Colonic mucosa (tissue), 4 donors: ENCODE results near the gene USP49. TPM values are rescaled to one million over a fixed set of nuclear protein-coding genes. Genes with fewer than 3 reads are reported as not detected.
"Not testable (repeated sequence)": the region's sequence is repeated elsewhere in the genome, so short reads cannot be mapped to it uniquely, and the experiment has no call there.

Experiments
- DNase-seq: peaks from one replicate; pipeline ENCODE4 v3.0.0-alpha.2; 2020
- H3K27ac ChIP-seq: fragments of 200-600 bp; one replicate; pipeline ENCODE4 v1.8.0; 2021
- H3K27me3 ChIP-seq: fragments of 200-600 bp; one replicate; pipeline ENCODE4 v1.8.0; 2021
- H3K36me3 ChIP-seq: fragments of 200-600 bp; one replicate; pipeline ENCODE4 v1.8.0; 2021
- H3K4me1 ChIP-seq: fragments of 200-600 bp; one replicate; pipeline ENCODE4 v1.8.0; 2021; ENCODE audit warnings: mild to moderate bottlenecking
- H3K4me3 ChIP-seq: fragments of 200-600 bp; one replicate; pipeline ENCODE4 v1.8.0; 2021
- H3K9ac ChIP-seq, 2 donors: one replicate each; pipeline ENCODE4 v1.7.0; 2013; ENCODE audit warnings: control low read depth in 2 of 2, low read depth in 2 of 2, low read length in 2 of 2
- H3K9me3 ChIP-seq: fragments of 200-600 bp; one replicate; pipeline ENCODE4 v1.8.0; 2021
- CTCF ChIP-seq: fragments of 200-600 bp; IDR thresholded peaks from one replicate; pipeline ENCODE4 v1.8.0; 2022; ENCODE audit warnings: antibody characterized with exemption, mild to moderate bottlenecking
- intact Hi-C: fragments of 100-400 bp; cut with DNase I; formaldehyde crosslinking; loops from one replicate; pipeline ENCODE4 v1.14.1; 2022
- total RNA-seq, 2 donors: library from RNA; stranded (reverse); fragmentation: NEBNext Ultra II Directional in 1 of 2; extraction: Animal tissue kit (Norgen Biotek cat#: 25700) in 1 of 2; gene quantifications; one replicate each; pipeline ENCODE4 v1.2.1, GENCODE V29; 2021
- donor health status: healthy.
- donor health status: DM: no; HTN: no; CAD: no.
- donor health status: DM: no; HTN: no; CAD: no.

USP49 gene
- total RNA-seq, 2 donors from 2014 or later, result 1.7 to 2.9 TPM

GRCh38 chr6:41767112-41767833, 127.9 kb downstream of the USP49 start:
- DNase-seq, result peak; percentile 68
- Histone ChIP-seq H3K36me3 (no peaks in the 10 kb centered on the region), H3K4me1 (peaks cover 4% of the 10 kb centered on the region), H3K4me3 (no peak overlapping the region), H3K27ac (peak overlapping the region; percentile 17), H3K9ac (no peak overlapping the region), H3K9me3 (no peaks in the 10 kb centered on the region), H3K27me3 (no peaks in the 10 kb centered on the region)
- no peak for TF ChIP-seq CTCF
- intact Hi-C loops, result no loop called here

- H3K36me3 ChIP-seq, H3K9me3 ChIP-seq, H3K27ac ChIP-seq, H3K27me3 ChIP-seq, H3K9ac ChIP-seq, H3K4me1 ChIP-seq, H3K4me3 ChIP-seq, intact Hi-C loops, DNase-seq: not testable (repeated sequence)
Observed at GRCh38 chr6:41766043-41766664, 129.0 kb downstream of the USP49 start.

- no peak overlapping the region for H3K4me3 ChIP-seq
- intact Hi-C loops, result no loop called here
- H3K36me3 ChIP-seq, result no peaks in the 10 kb centered on the region
- H3K27me3 ChIP-seq, result no peaks in the 10 kb centered on the region
- no peaks in the 10 kb centered on the region for H3K4me1 ChIP-seq
- H3K27ac ChIP-seq, result no peak overlapping the region
- no peak for TF ChIP-seq CTCF
- no peak for DNase-seq
- no peaks in the 10 kb centered on the region for H3K9me3 ChIP-seq
- no peak overlapping the region for H3K9ac ChIP-seq
Observed at GRCh38 chr6:41763470-41763869, 131.7 kb downstream of the USP49 start.

- DNase-seq, result no peak
- intact Hi-C loops, result no loop called here
- H3K27ac ChIP-seq, result no peak overlapping the region
- no peaks in the 10 kb centered on the region for H3K27me3 ChIP-seq
- TF ChIP-seq CTCF, result no peak
- no peaks in the 10 kb centered on the region for H3K9me3 ChIP-seq
- no peak overlapping the region for H3K4me3 ChIP-seq
- no peaks in the 10 kb centered on the region for H3K36me3 ChIP-seq
- no peak overlapping the region for H3K9ac ChIP-seq
- no peaks in the 10 kb centered on the region for H3K4me1 ChIP-seq
Observed at GRCh38 chr6:41759905-41760579, 135.1 kb downstream of the USP49 start.

GRCh38 chr6:41759106-41759904, 135.9 kb downstream of the USP49 start:
- Histone ChIP-seq H3K4me3 (no peak overlapping the region), H3K36me3 (no peaks in the 10 kb centered on the region), H3K27ac (no peak overlapping the region), H3K27me3 (no peaks in the 10 kb centered on the region), H3K9ac (no peak overlapping the region), H3K9me3 (no peaks in the 10 kb centered on the region), H3K4me1 (no peaks in the 10 kb centered on the region)
- no peak for DNase-seq
- intact Hi-C loops, result no loop called here
- TF ChIP-seq CTCF, result no peak
